HFF-Myc (cell line): ENCODE results near the gene KCNQ1.

Experiments used
- DNase-seq: peaks from one replicate; pipeline ENCODE4 v3.0.0-alpha.2; 2011; ENCODE audit warnings: low read depth; ENCODE audit errors: extremely low read depth
- H3K4me3 ChIP-seq: replicated peaks from 2 replicates; pipeline ENCODE4 v1.5.1; 2011; ENCODE audit warnings: low read depth, mild to moderate bottlenecking, control low read depth, low read length
- CTCF ChIP-seq: IDR thresholded peaks from 2 replicates; pipeline ENCODE4 v1.5.1; 2012; ENCODE audit warnings: mild to moderate bottlenecking, low read depth, low read length, control low read depth; ENCODE audit errors: missing control alignments

The KCNQ1 gene

DNA sequence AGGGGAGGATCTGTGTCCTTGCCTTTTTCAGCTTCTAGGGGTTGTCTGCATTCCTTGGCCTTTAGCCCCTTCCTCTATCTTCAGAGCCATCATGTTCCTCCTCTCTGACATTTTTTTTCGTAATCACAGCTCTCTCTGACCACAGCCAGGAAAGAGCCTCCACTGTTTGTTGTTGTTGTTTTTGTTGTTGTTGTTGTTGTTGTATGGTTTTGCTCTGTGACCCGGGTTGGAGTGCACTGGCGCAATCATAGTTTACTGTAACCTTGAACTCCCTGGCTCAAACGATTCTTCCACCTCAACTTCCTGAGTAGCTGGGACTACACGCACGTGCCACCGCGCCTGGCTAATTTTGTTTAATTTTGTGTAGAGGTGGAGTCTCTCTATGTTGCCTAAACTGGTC lies 310.3 kb downstream of the KCNQ1 start:
- DNase-seq = no peak
- TF ChIP-seq CTCF = no peak
- H3K4me3 ChIP-seq = no peak overlapping the region

GRCh38 chr11:2758751-2759150 lies 313.9 kb downstream of the KCNQ1 start:
- no peak overlapping the region for H3K4me3 ChIP-seq

DNA sequence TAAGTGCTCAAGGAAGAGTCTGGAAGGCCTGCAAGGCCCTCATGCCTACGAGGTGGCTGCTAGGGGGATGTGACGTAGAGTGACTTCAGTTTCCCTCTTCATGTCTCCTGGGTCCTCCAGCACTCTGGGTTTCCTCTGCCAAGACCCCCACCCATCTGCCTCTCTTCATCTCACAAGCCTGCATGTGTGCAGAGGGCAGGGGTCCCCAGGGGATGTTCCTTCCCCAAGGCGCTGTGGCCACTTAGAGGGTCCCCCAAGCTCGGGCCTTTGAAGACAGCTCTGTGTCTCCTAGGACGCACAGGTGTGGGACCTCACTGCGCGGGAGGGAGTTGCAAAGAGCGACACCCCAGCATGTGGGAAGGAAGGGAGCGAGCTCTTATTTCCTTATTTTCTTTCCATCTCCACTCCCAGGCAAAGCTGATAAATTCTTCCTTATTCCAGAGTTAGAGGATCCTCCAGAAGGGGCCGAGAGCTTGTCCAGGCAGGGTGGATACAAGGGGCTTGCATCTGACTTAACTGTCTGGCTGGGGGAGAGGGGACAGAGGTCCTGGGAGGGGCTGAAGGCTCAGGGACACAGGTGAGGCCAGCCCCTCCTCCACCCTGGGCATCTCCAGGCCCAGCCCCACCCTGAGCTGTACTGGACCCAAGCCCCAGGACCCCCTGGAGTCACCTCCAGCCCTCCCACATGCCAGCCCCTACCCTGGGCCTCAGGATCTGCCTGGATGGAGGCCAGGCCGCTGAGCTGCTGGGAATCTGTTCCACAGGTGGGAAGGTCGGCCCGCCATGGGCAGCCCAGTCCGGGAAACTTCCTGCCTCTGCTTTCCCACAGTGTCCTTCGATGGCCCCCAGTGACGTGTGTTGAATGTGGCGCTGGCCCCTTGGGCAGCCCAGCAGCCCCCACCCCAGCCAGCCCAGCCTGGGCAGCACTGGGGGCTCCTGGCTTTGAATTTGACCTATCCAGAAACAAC lies 314.7 kb downstream of the KCNQ1 start:
- TF ChIP-seq CTCF = no peak
- no peak overlapping the region for H3K4me3 ChIP-seq
- no peak for DNase-seq

More at GRCh38 chr11:2758751-2759150, 313.9 kb downstream of the KCNQ1 start:
- no peak for DNase-seq
- TF ChIP-seq CTCF = no peak

DNA sequence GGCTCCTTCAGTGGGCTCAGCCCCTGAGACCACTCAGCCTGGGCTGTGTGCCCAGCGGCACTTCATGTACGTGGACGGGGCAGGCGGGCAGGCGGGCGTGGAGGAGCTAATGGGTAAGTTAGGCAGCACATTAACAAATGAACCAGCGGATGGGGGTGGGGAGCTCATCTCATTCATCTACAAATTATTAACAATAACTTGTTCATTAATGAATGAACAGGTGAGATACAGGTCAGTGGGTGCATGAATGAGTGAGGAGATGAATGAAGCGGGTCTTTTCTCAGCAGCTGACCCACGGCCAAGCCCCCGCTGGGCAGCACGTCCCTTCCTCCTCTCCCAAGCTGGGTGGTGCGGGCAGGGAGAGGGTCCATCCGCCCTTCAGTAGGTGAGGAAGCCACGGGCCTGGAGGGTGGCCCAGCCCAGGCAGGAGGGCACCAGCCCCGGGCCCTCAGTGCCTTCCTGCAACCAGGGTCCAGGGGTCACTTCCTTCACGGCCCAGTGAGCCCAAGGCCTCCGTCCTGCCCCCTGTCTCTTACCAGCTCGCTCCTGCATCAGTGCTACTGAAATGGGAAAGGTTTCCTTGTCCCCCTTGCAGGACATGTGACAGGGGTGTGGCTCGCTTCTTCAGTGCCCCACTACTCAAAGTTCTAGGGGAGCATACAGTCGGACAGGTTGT lies 315.5 kb downstream of the KCNQ1 start:
- no peak for TF ChIP-seq CTCF
- DNase-seq = no peak
- H3K4me3 ChIP-seq = no peak overlapping the region

DNA sequence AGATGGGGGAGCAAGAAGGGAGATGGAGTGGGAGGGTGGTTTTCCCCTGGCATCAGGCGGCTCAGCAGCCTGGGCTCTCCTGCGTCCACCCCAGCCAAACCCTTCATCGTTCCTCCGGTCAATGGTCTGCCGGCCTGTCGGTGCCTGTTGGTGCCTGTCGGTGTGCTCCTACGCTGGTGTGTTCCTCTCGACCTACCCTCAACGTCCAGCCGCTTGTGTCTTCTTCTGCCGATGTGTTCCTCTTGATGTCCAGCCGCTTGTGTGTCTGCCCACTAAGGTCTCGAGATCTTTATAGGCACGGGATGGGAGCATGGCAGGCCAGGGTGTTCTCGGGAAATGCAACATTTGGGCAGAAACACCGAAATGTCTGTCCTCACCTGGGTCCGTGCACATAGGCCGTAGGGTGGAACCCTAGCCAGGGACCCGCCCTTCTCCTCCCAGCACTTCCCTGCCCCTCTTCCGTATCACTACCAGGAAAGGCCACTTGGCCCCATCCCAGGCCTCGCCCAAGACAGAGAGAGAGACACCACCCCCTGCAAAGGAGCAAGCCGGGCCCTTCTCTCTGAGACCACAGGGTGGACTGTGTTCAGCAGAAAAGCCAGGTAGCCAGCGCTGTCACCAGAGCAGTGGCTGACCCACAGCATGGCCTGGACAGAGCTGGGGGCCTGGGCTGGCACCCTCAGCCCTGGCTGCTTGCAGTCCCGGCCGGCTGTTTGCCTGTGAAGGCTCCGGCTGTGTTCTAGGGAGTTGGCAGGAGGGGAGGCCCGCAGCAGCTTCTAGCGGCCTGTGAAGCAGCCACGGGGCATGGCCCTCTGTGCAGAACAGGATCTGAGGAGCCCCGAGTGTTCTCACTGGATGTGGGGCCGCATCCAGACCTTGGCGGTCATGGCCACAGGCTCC lies 316.6 kb downstream of the KCNQ1 start:
- TF ChIP-seq CTCF = no peak
- DNase-seq = no peak
- H3K4me3 ChIP-seq = no peak overlapping the region

- TF ChIP-seq CTCF = no peak
Observed at GRCh38 chr11:2762031-2762380, 317.2 kb downstream of the KCNQ1 start.

More at GRCh38 chr11:2762031-2762380, 317.2 kb downstream of the KCNQ1 start:
- H3K4me3 ChIP-seq = no peak overlapping the region
- no peak for DNase-seq
